Melanocyte of skin (primary cell): ENCODE measurements around the gene CFAP43. TPM values are rescaled to one million over a fixed set of nuclear protein-coding genes. Genes with fewer than 3 reads are reported as not detected.

Experiments
- small RNA-seq, 2 donors: library from RNA; depleted of rRNA; stranded (forward); fragments of <200 nt; gene quantifications; one replicate each; pipeline ENCODE3, GENCODE V24; 2012
- total RNA-seq, 2 donors: library from RNA; depleted of rRNA; stranded (reverse); fragments of >200 nt; gene quantifications; 2 replicates each; pipeline ENCODE4 v1.2.3, GENCODE V29; 2012

The CFAP43 gene
- total RNA-seq, result 1 to 10 TPM in 1 of 2 donors, under 1 TPM in 1; under 0.01 to 1.0 TPM

GRCh38 chr10:104231784-104232612, at the start of gene CFAP43:
Gene CFAP43 (minus strand): TSS chr10:104232364. CDS start chr10:104232246, 118 bp downstream.

GRCh38 chr10:104268713-104269645, 36.8 kb upstream of the CFAP43 start, which contains the start of gene GSTO2:
Gene GSTO2 (plus strand): TSS chr10:104269184. CDS start chr10:104274916, 5,732 bp downstream.

GRCh38 chr10:104254493-104255310, 22.5 kb upstream of the CFAP43 start, which contains the start of gene GSTO1:
Gene GSTO1 (plus strand): TSS chr10:104254892. CDS start chr10:104254929, 37 bp downstream.

GRCh38 chr10:104121485-104122224, 110.5 kb downstream of the CFAP43 start, which contains the start of gene SFR1:
Gene SFR1 (plus strand): TSS chr10:104122171. CDS start chr10:104122184, 13 bp downstream.

GRCh38 chr10:104085801-104086400, 146.3 kb downstream of the CFAP43 start, which contains the start of gene COL17A1:
Gene COL17A1 (minus strand): TSS chr10:104085880. CDS start chr10:104080673, 5,207 bp downstream.

Small RNA genes lying within 50 kb of the gene (small RNA-seq; reads per million reads assigned to genes)
- gene MIR4482 (0 to 0.17 reads per million in 2 donors), gene MIR609 (0 to 0.09 reads per million in 2 donors)

Other genes with a start within 250 kb of the CFAP43 start
- gene COL17A1, start 146.5 kb downstream of the CFAP43 start, total RNA-seq, result under 1 TPM; under 0.01 to 0.34 TPM
- 1 to 10 TPM; 9.3 TPM for gene SFR1, start 110.2 kb downstream of the CFAP43 start, total RNA-seq
- 100 to 1,000 TPM; 408 to 493 TPM for gene GSTO1, start 22.5 kb upstream of the CFAP43 start, total RNA-seq
- gene GSTO2, start 36.8 kb upstream of the CFAP43 start, total RNA-seq, result 1 to 10 TPM; 1.7 to 7.7 TPM
- gene ITPRIP, start 106.1 kb upstream of the CFAP43 start, total RNA-seq, result 10 to 100 TPM in 1 of 2 donors, 1 to 10 TPM in 1; 9.6 to 26.3 TPM
- under 1 TPM; under 0.01 to 0.33 TPM for gene CFAP58, start 121.5 kb upstream of the CFAP43 start, total RNA-seq